Measurements from ENCODE around the gene SARDH.

The SARDH gene

DNA sequence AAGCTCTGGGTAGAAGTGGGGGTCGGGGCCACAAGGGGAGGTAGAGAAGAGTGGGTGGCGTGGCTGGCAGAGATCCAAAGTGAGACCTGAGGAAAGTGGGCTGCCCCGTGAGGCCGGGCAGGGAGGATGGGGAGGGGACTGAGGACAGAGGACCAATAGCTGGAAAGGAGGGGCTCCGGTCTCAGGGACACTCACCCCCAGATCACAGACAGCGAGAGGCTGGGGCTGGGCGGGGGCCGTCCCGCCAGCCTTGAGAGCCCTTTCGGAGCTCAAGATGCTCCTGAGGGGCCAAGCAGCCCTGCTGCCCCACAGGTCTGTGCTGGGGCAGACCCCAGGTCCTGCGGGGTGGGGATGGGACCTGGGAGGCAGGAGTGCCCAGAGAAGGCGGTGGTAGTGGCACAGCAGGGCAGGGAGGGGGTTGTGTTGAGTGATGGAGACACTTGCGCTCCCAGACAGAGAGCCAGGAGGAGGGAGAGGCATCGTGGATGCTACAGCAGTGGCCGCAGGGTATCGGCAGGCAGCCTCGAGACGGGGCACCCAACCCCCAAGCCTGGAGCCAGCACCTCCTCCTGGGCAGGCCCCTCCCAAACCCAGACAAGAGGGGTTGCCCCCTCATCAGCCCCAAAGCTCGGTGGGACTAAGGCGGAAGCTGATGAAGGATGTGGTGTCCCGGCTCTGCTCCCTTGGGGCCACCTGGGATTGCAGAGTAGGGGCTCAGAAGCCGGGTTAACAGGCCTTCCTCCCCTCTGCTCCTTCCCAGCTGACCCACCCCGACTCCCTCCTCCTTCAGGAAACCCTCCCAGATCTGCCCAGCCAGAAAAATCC lies 3.4 kb downstream of the SARDH start:
- no peaks in the 10 kb centered on the region for H3K9me3 ChIP-seq (ENCODE audit: insufficient read depth, low read depth, low read length)
- TF ChIP-seq CTCF (conservative IDR thresholded peaks at IDR 0.05; ENCODE audit: low read length) (no peak), EZH2phosphoT487 (IDR thresholded peaks at IDR 0.05; ENCODE audit: borderline replicate concordance) (no peak)
- no peaks in the 10 kb centered on the region for H3K36me3 ChIP-seq (ENCODE audit: insufficient read depth, low read length)
- no peaks in the 10 kb centered on the region; the same call in 1 of the 2 replicates for H3K79me2 ChIP-seq (ENCODE audit: insufficient read depth, low read length)
- H3K9ac ChIP-seq (ENCODE audit: low read depth, low read length, poor library complexity, severe bottlenecking): peak overlapping the region; percentile 43
- H3K27me3 ChIP-seq (ENCODE audit: insufficient read depth, low read length, poor library complexity, severe bottlenecking): no peaks in the 10 kb centered on the region
- H3K4me3 ChIP-seq (ENCODE audit: low read length, poor library complexity, severe bottlenecking): peak overlapping the region; percentile 62
- no peak overlapping the region for H2AFZ ChIP-seq (ENCODE audit: low read length)
- H3K4me1 ChIP-seq (ENCODE audit: insufficient read depth, low read length, poor library complexity, severe bottlenecking): peaks cover 37% of the 10 kb centered on the region
- no peaks in the 10 kb centered on the region for H3K9me2 ChIP-seq (replicated peaks; ENCODE audit: low read depth, low read length)
- H4K20me1 ChIP-seq (ENCODE audit: insufficient read depth, low read length, poor library complexity, severe bottlenecking): no peaks in the 10 kb centered on the region
- H3F3A ChIP-seq (ENCODE audit: low read depth): no peaks in the 10 kb centered on the region
- peak overlapping the region; percentile 75 for H3K4me2 ChIP-seq (ENCODE audit: low read depth, low read length, poor library complexity, severe bottlenecking)

- Histone ChIP-seq H3K4me2 (ENCODE audit: low read depth, low read length, poor library complexity, severe bottlenecking) (peak overlapping the region; percentile 75), H3K27me3 (ENCODE audit: insufficient read depth, low read length, poor library complexity, severe bottlenecking) (no peaks in the 10 kb centered on the region), H3K4me3 (ENCODE audit: low read length, poor library complexity, severe bottlenecking) (no peak overlapping the region), H3K36me3 (ENCODE audit: insufficient read depth, low read length) (no peaks in the 10 kb centered on the region), H3K4me1 (ENCODE audit: insufficient read depth, low read length, poor library complexity, severe bottlenecking) (peaks cover 31% of the 10 kb centered on the region), H3K9me2 (replicated peaks; ENCODE audit: low read depth, low read length) (no peaks in the 10 kb centered on the region), H2AFZ (ENCODE audit: low read length) (no peak overlapping the region), H3K9ac (ENCODE audit: low read depth, low read length, poor library complexity, severe bottlenecking) (no peak overlapping the region), H3F3A (ENCODE audit: low read depth) (no peaks in the 10 kb centered on the region), H4K20me1 (ENCODE audit: insufficient read depth, low read length, poor library complexity, severe bottlenecking) (no peaks in the 10 kb centered on the region), H3K79me2 (ENCODE audit: insufficient read depth, low read length) (no peaks in the 10 kb centered on the region; the same call in 1 of the 2 replicates), H3K9me3 (ENCODE audit: insufficient read depth, low read depth, low read length) (no peaks in the 10 kb centered on the region)
- TF ChIP-seq EZH2phosphoT487 (IDR thresholded peaks at IDR 0.05; ENCODE audit: borderline replicate concordance) (no peak), CTCF (conservative IDR thresholded peaks at IDR 0.05; ENCODE audit: low read length) (no peak)
Observed at GRCh38 chr9:133733796-133734533, 4.2 kb downstream of the SARDH start.

- no peaks in the 10 kb centered on the region for H4K20me1 ChIP-seq (ENCODE audit: insufficient read depth, low read length, poor library complexity, severe bottlenecking)
- no peaks in the 10 kb centered on the region for H3K9me3 ChIP-seq (ENCODE audit: insufficient read depth, low read depth, low read length)
- TF ChIP-seq EZH2phosphoT487 (IDR thresholded peaks at IDR 0.05; ENCODE audit: borderline replicate concordance): no peak
- no peak for TF ChIP-seq CTCF (conservative IDR thresholded peaks at IDR 0.05; ENCODE audit: low read length)
- peaks cover 25% of the 10 kb centered on the region for H3K4me1 ChIP-seq (ENCODE audit: insufficient read depth, low read length, poor library complexity, severe bottlenecking)
- no peaks in the 10 kb centered on the region for H3F3A ChIP-seq (ENCODE audit: low read depth)
- no peak overlapping the region for H3K9ac ChIP-seq (ENCODE audit: low read depth, low read length, poor library complexity, severe bottlenecking)
- no peaks in the 10 kb centered on the region for H3K9me2 ChIP-seq (replicated peaks; ENCODE audit: low read depth, low read length)
- no peak overlapping the region for H3K4me2 ChIP-seq (ENCODE audit: low read depth, low read length, poor library complexity, severe bottlenecking)
- no peaks in the 10 kb centered on the region; the same call in 1 of the 2 replicates for H3K79me2 ChIP-seq (ENCODE audit: insufficient read depth, low read length)
- no peaks in the 10 kb centered on the region for H3K27me3 ChIP-seq (ENCODE audit: insufficient read depth, low read length, poor library complexity, severe bottlenecking)
- no peak overlapping the region for H3K4me3 ChIP-seq (ENCODE audit: low read length, poor library complexity, severe bottlenecking)
- H2AFZ ChIP-seq (ENCODE audit: low read length): no peak overlapping the region
- no peaks in the 10 kb centered on the region for H3K36me3 ChIP-seq (ENCODE audit: insufficient read depth, low read length)
Observed at GRCh38 chr9:133733421-133733795, 4.7 kb downstream of the SARDH start.
